ENCODE results near the gene FAM72C. TPM values are rescaled to one million over a fixed set of nuclear protein-coding genes. Genes with fewer than 3 reads are reported as not detected.
"Not testable (repeated sequence)": the region's sequence is repeated elsewhere in the genome, so short reads cannot be mapped to it uniquely, and the experiment has no call there.

FAM72C gene
- total RNA-seq (1 to 10 TPM; 1.3 to 3.8 TPM), polyA plus RNA-seq (ENCODE audit: insufficient read depth, low read depth, low replicate concordance) (3.4 TPM)
- long read RNA-seq, donor 1: 0 reads
- long read RNA-seq, donor 2: 0 reads

GRCh38 chr1:143971924-143972700 lies at the start of gene FAM72C:
Gene FAM72C, minus strand, starts transcription at chr1:143971986. Its CDS starts 845 bp downstream, at chr1:143971141.
- H3K27ac ChIP-seq; H3K9me3 ChIP-seq; H3K4me3 ChIP-seq; H3K36me3 ChIP-seq (ENCODE audit: low read depth, missing control alignments); DNase-seq; H3K27me3 ChIP-seq; H3K4me1 ChIP-seq; intact Hi-C loops (cut with DNase I; ENCODE audit: low total_unique reads): not testable (repeated sequence)
- no CpG with 5 or more reads among the region's 48 CpGs for WGBS, 2 donors

- intact Hi-C loops (cut with DNase I; ENCODE audit: low total_unique reads); H3K9me3 ChIP-seq; H3K4me1 ChIP-seq; DNase-seq; H3K27ac ChIP-seq; H3K27me3 ChIP-seq; H3K4me3 ChIP-seq; H3K36me3 ChIP-seq (ENCODE audit: low read depth, missing control alignments): not testable (repeated sequence)
- WGBS, 2 donors: no CpG with 5 or more reads among the region's 3 CpGs
Measured at GRCh38 chr1:144020001-144020738, 48.4 kb upstream of the FAM72C start.

- H3K9me3 ChIP-seq; DNase-seq; H3K27ac ChIP-seq; H3K4me3 ChIP-seq; H3K27me3 ChIP-seq; H3K4me1 ChIP-seq; H3K36me3 ChIP-seq (ENCODE audit: low read depth, missing control alignments); intact Hi-C loops (cut with DNase I; ENCODE audit: low total_unique reads): not testable (repeated sequence)
- WGBS, 2 donors: no CpG with 5 or more reads among the region's 2 CpGs
Measured at GRCh38 chr1:144019101-144019500, 47.3 kb upstream of the FAM72C start.

GRCh38 chr1:144015180-144015966 lies 43.6 kb upstream of the FAM72C start:
- H3K4me1 ChIP-seq; H3K9me3 ChIP-seq; H3K36me3 ChIP-seq (ENCODE audit: low read depth, missing control alignments); H3K27ac ChIP-seq; H3K4me3 ChIP-seq; H3K27me3 ChIP-seq; intact Hi-C loops (cut with DNase I; ENCODE audit: low total_unique reads); DNase-seq: not testable (repeated sequence)
- WGBS, 2 donors: no CpG with 5 or more reads among the region's 8 CpGs

GRCh38 chr1:144014528-144014927 lies 42.7 kb upstream of the FAM72C start:
- DNase-seq; H3K27me3 ChIP-seq; H3K27ac ChIP-seq; H3K9me3 ChIP-seq; H3K4me1 ChIP-seq; intact Hi-C loops (cut with DNase I; ENCODE audit: low total_unique reads); H3K4me3 ChIP-seq; H3K36me3 ChIP-seq (ENCODE audit: low read depth, missing control alignments): not testable (repeated sequence)
- WGBS, 2 donors: no CpG with 5 or more reads among the region's 3 CpGs

- DNase-seq; H3K36me3 ChIP-seq (ENCODE audit: low read depth, missing control alignments); intact Hi-C loops (cut with DNase I; ENCODE audit: low total_unique reads); H3K27me3 ChIP-seq; H3K9me3 ChIP-seq; H3K4me3 ChIP-seq; H3K27ac ChIP-seq; H3K4me1 ChIP-seq: not testable (repeated sequence)
- no CpG with 5 or more reads among the region's 4 CpGs for WGBS, 2 donors
Measured at GRCh38 chr1:144014121-144014520, 42.3 kb upstream of the FAM72C start.

GRCh38 chr1:144012168-144012733 lies 40.5 kb upstream of the FAM72C start:
- H3K27me3 ChIP-seq; H3K4me1 ChIP-seq; intact Hi-C loops (cut with DNase I; ENCODE audit: low total_unique reads); H3K36me3 ChIP-seq (ENCODE audit: low read depth, missing control alignments); DNase-seq; H3K27ac ChIP-seq; H3K4me3 ChIP-seq; H3K9me3 ChIP-seq: not testable (repeated sequence)
- WGBS, 2 donors: no CpG with 5 or more reads among the region's 4 CpGs

- no CpG with 5 or more reads among the region's 3 CpGs for WGBS, 2 donors
- DNase-seq; H3K36me3 ChIP-seq (ENCODE audit: low read depth, missing control alignments); intact Hi-C loops (cut with DNase I; ENCODE audit: low total_unique reads); H3K27me3 ChIP-seq; H3K27ac ChIP-seq; H3K4me1 ChIP-seq; H3K9me3 ChIP-seq; H3K4me3 ChIP-seq: not testable (repeated sequence)
Measured at GRCh38 chr1:144009410-144009809, 37.6 kb upstream of the FAM72C start.

- H3K9me3 ChIP-seq; intact Hi-C loops (cut with DNase I; ENCODE audit: low total_unique reads); H3K4me1 ChIP-seq; DNase-seq; H3K4me3 ChIP-seq; H3K27me3 ChIP-seq; H3K27ac ChIP-seq; H3K36me3 ChIP-seq (ENCODE audit: low read depth, missing control alignments): not testable (repeated sequence)
- WGBS, 2 donors: no CpG with 5 or more reads among the region's 1 CpG
Measured at GRCh38 chr1:144004259-144004658, 32.5 kb upstream of the FAM72C start.

GRCh38 chr1:144003306-144004029 lies 31.7 kb upstream of the FAM72C start:
- H3K4me3 ChIP-seq; H3K4me1 ChIP-seq; H3K27me3 ChIP-seq; H3K36me3 ChIP-seq (ENCODE audit: low read depth, missing control alignments); DNase-seq; H3K9me3 ChIP-seq; intact Hi-C loops (cut with DNase I; ENCODE audit: low total_unique reads); H3K27ac ChIP-seq: not testable (repeated sequence)
- 100% methylated on average over 2 of the region's 2 CpGs; no CpG with 5 or more reads in 1 of the 2 donors for WGBS, 2 donors

Data from testis (tissue), 5 donors.